HepG2 (cell line): ENCODE data around the gene KREMEN1. TPM values are rescaled to one million over a fixed set of nuclear protein-coding genes. Genes with fewer than 3 reads are reported as not detected.

Experiments
- ATAC-seq: fragments of 200-7000 bp; cut with Tn5 transposase; 3 replicates; pipeline ENCODE4 v1.9.1; 2020; ENCODE audit warnings: mild to moderate bottlenecking, moderate library complexity
- BruUV-seq: library from RNA; stranded (reverse); fragments of 400-500 nt; replicated peaks from 2 replicates; lab custom pipeline; 2021; lab: Mats Ljungman, UMichigan
- CTCF ChIA-PET: fragments of 300-600 bp; formaldehyde crosslinking; extraction: SDS; loops from one replicate; lab custom pipeline; 2021; ENCODE audit warnings: low total read pairs, inconsistent platforms, low intra/inter-chr PET ratio; lab: Yijun Ruan, JAX
- POLR2A ChIA-PET: fragments of 350-600 bp; sonication (Branson Sonifier 250); formaldehyde crosslinking; loops from one replicate; lab custom pipeline; 2020; ENCODE audit warnings: antibody characterized with exemption, inconsistent platforms; lab: Yijun Ruan, JAX
- DNase-seq: peaks from one replicate; pipeline ENCODE4 v3.0.0-alpha.2; 2015; ENCODE audit warnings: low spot score
- FAIRE-seq: peaks from 3 replicates; lab custom pipeline; 2011; peaks lifted over from hg19 to GRCh38; lab: Jason Lieb, UNC
- H2AFZ ChIP-seq: one replicate; pipeline ENCODE4 v1.6.1; 2011; ENCODE audit warnings: low read length, inconsistent platforms
- H3K27ac ChIP-seq: fragments of 300-600 bp; 3 replicates; pipeline ENCODE4 v1.8.0; 2011; ENCODE audit warnings: mixed run types, mild to moderate bottlenecking, mixed read lengths, low read length, inconsistent platforms; ENCODE audit not compliant: insufficient read depth; ENCODE audit errors: extremely low read length
- H3K27me3 ChIP-seq, 2 experiments: fragments of 200-600 bp in 1 of 2; 2 replicates in 1 of 2; 3 replicates in 1 of 2; pipeline versions ENCODE4 v1.6.0 to v1.8.0; 2011; ENCODE audit warnings: low read length in 2 of 2, mild to moderate bottlenecking in 2 of 2, moderate library complexity in 2 of 2, inconsistent platforms in 1 of 2; ENCODE audit not compliant: insufficient read depth in 2 of 2, control insufficient read depth in 1 of 2
- H3K36me3 ChIP-seq, 2 experiments: fragments of 200-600 bp in 1 of 2; replicated peaks in 1 of 2; 2 replicates in 1 of 2; 3 replicates in 1 of 2; pipeline versions ENCODE4 v1.5.1 to v1.8.0; 2011; ENCODE audit warnings: low read length in 2 of 2, inconsistent platforms in 1 of 2; ENCODE audit not compliant: insufficient read depth in 2 of 2, control insufficient read depth in 1 of 2
- H3K4me1 ChIP-seq: 2 replicates; pipeline ENCODE4 v1.5.1; 2012; ENCODE audit warnings: low read length, inconsistent platforms; ENCODE audit not compliant: insufficient read depth
- H3K4me2 ChIP-seq: 2 replicates; pipeline ENCODE4 v1.6.0; 2011; ENCODE audit warnings: low read depth, low read length, inconsistent platforms
- H3K4me3 ChIP-seq, 3 experiments: fragments of 200-600 bp in 1 of 3; sonication (generic), shearing (Covaris generic) in 1 of 3; replicated peaks in 1 of 3; 2 replicates each; pipeline ENCODE4 v1.5.1; 2011 to 2016; ENCODE audit warnings: low read length in 3 of 3, inconsistent platforms in 2 of 3, low read depth in 2 of 3, mild to moderate bottlenecking in 2 of 3, control low read depth in 1 of 3, mixed read lengths in 1 of 3; ENCODE audit not compliant: insufficient read depth in 1 of 3
- H3K79me2 ChIP-seq: one replicate; pipeline ENCODE4 v1.6.1; 2011; ENCODE audit warnings: low read length, inconsistent platforms; ENCODE audit not compliant: insufficient read depth
- H3K9ac ChIP-seq: 2 replicates; pipeline ENCODE4 v1.6.0; 2011; ENCODE audit warnings: mild to moderate bottlenecking, low read depth, low read length, inconsistent platforms; ENCODE audit not compliant: insufficient read depth
- H3K9me3 ChIP-seq: 2 replicates; pipeline ENCODE4 v1.5.1; 2012; ENCODE audit warnings: mild to moderate bottlenecking, low read length
- H4K20me1 ChIP-seq: 2 replicates; pipeline ENCODE4 v1.6.0; 2011; ENCODE audit warnings: inconsistent platforms, mild to moderate bottlenecking, low read length, moderate library complexity; ENCODE audit not compliant: insufficient read depth
- ATF1 ChIP-seq: IDR thresholded peaks from 2 replicates; pipeline ENCODE4 v1.6.1; 2016; ENCODE audit warnings: mild to moderate bottlenecking, control low read depth
- GABPB1 ChIP-seq: IDR thresholded peaks from 2 replicates; pipeline ENCODE4 v1.6.1; 2016; ENCODE audit warnings: mild to moderate bottlenecking, missing genetic modification reagents, moderate library complexity, missing compliant biosample characterization
- GZF1 ChIP-seq: sonication (generic); formaldehyde crosslinking; IDR thresholded peaks from 2 replicates; pipeline ENCODE4 v1.5.1; 2020; ENCODE audit warnings: mild to moderate bottlenecking, missing genetic modification reagents
- HNF4G ChIP-seq, 2 experiments: sonication (generic) in 1 of 2; formaldehyde crosslinking in 1 of 2; IDR thresholded peaks; 2 replicates each; pipeline versions ENCODE4 v1.4.0 to v1.6.1; 2011 to 2020; ENCODE audit warnings: borderline replicate concordance in 2 of 2, low read depth in 2 of 2, mild to moderate bottlenecking in 2 of 2, low read length in 1 of 2, missing genetic modification reagents in 1 of 2, moderate library complexity in 1 of 2
- ISL2 ChIP-seq: sonication (generic); formaldehyde crosslinking; IDR thresholded peaks from 2 replicates; pipeline ENCODE4 v1.5.0; 2020; ENCODE audit warnings: missing genetic modification reagents
- KAT8 ChIP-seq: IDR thresholded peaks from 2 replicates; pipeline ENCODE4 v1.6.1; 2016; ENCODE audit warnings: missing genetic modification reagents, missing compliant biosample characterization
- NRL ChIP-seq: sonication (generic); formaldehyde crosslinking; IDR thresholded peaks from 2 replicates; pipeline ENCODE4 v1.5.0; 2020; ENCODE audit warnings: missing genetic modification reagents, mild to moderate bottlenecking, moderate library complexity, borderline replicate concordance
- PHF21A ChIP-seq: sonication (generic); formaldehyde crosslinking; IDR thresholded peaks from 2 replicates; pipeline ENCODE4 v1.5.0; 2020; ENCODE audit warnings: mild to moderate bottlenecking, missing genetic modification reagents
- RXRA ChIP-seq: sonication (generic); formaldehyde crosslinking; IDR thresholded peaks from 2 replicates; pipeline ENCODE4 v1.5.1; 2020; ENCODE audit warnings: missing genetic modification reagents
- TFDP2 ChIP-seq: sonication (generic); formaldehyde crosslinking; IDR thresholded peaks from 2 replicates; pipeline ENCODE4 v1.4.0; 2020; ENCODE audit warnings: missing genetic modification reagents
- YY1 ChIP-seq: IDR thresholded peaks from 2 replicates; pipeline ENCODE4 v1.6.1; 2011; ENCODE audit warnings: low read length, low read depth, moderate library complexity, mild to moderate bottlenecking; ENCODE audit not compliant: insufficient read depth, insufficient replicate concordance
- ZKSCAN8 ChIP-seq: IDR thresholded peaks from 2 replicates; pipeline ENCODE4 v1.6.1; 2016; ENCODE audit warnings: borderline replicate concordance, missing genetic modification reagents, missing compliant biosample characterization
- ZNF331 ChIP-seq: sonication (generic); formaldehyde crosslinking; IDR thresholded peaks from 2 replicates; pipeline ENCODE4 v1.4.0; 2020; ENCODE audit warnings: missing genetic modification reagents
- ZNF646 ChIP-seq: sonication (generic); formaldehyde crosslinking; IDR thresholded peaks from 2 replicates; pipeline ENCODE4 v1.9.0; 2021; ENCODE audit warnings: mild to moderate bottlenecking, missing genetic modification reagents
- ZNF670 ChIP-seq: sonication (generic); formaldehyde crosslinking; IDR thresholded peaks from 2 replicates; pipeline ENCODE4 v1.8.0; 2022; ENCODE audit warnings: mild to moderate bottlenecking, missing genetic modification reagents, borderline replicate concordance
- WGBS: methylation state at CpG from one replicate; pipeline ENCODE4 v1.1.6; 2017; ENCODE audit warnings: low lambda C conversion rate; 5-methylcytosine and 5-hydroxymethylcytosine counted together
- in situ Hi-C: cut with HindIII; loops from 2 replicates; pipeline ENCODE4 v1.10.0; 2017; ENCODE audit warnings: low pct_unique_long_range_greater_than_20kb; ENCODE audit not compliant: extremely low pct_ligation_motif_present
- intact Hi-C: fragments of 100-400 bp; cut with micrococcal nuclease; formaldehyde crosslinking; loops from one replicate; pipeline ENCODE4 v1.10.0; 2022; ENCODE audit not compliant: unreplicated experiment
- polyA plus RNA-seq, 8 experiments: library from polyadenylated mRNA; depleted of rRNA in 3 of 8; stranded (reverse) in 7 of 8; unstranded in 1 of 8; fragments of >200 nt; fragmentation: Illumina TruSeq in 4 of 8; extraction: Trizol in 4 of 8; gene quantifications; 2 replicates each; pipeline versions ENCODE4 v1.2.1 to v1.2.3, GENCODE V29; 2011 to 2016; ENCODE audit warnings: low read depth in 4 of 8, missing spikeins in 1 of 8, mixed read lengths in 1 of 8; ENCODE audit not compliant: insufficient read depth in 1 of 8
- total RNA-seq, 5 experiments: library from RNA; depleted of rRNA; stranded (reverse); fragments of >200 nt; fragmentation: Illumina TruSeq; extraction: Trizol; gene quantifications; 2 replicates each; pipeline ENCODE4 v1.2.3, GENCODE V29; 2016; ENCODE audit warnings: low read depth in 1 of 5

Gene KREMEN1
- total and polyA plus RNA-seq, 2 of the 13 experiments (the other 11 are each of a cell fraction or from before 2014, with no cell fraction given): 9.8 to 13.8 TPM

- Histone ChIP-seq H2AFZ (no peak overlapping the region), H3K9me3 (no peaks in the 10 kb centered on the region), H4K20me1 (0 out of 2 replicates have a peak, but pooled peaks cover 4% of the 10 kb centered on the region), H3K4me3 (peak overlapping the region; percentile 52 to 75 (median 59)), H3K9ac (peak overlapping the region; percentile 47), H3K4me1 (peaks cover 53% of the 10 kb centered on the region), H3K79me2 (no peaks in the 10 kb centered on the region), H3K27me3 (no peaks in the 10 kb centered on the region), H3K27ac (peak overlapping the region; percentile 34), H3K4me2 (peak overlapping the region; percentile 93), H3K36me3 (no peaks in the 10 kb centered on the region)
- 3% methylated on average over 16 of the region's 60 CpGs for WGBS
- in situ Hi-C loops (loop anchor here (5.0 kb wide), 1 partner anchor 81 kb away; no protein-coding TSS in a partner anchor), intact Hi-C loops (loop anchor here (5.0 kb wide), 1 partner anchor 81 kb away; no protein-coding TSS in a partner anchor)
- peak; percentile 71 for DNase-seq
- no TSS peak for BruUV-seq
- ChIA-PET POLR2A (interaction anchor here (1.1 to 1.8 kb wide), 2 partner anchors 24 to 25 kb away, joined by 5 read pairs; no protein-coding TSS in a partner anchor), CTCF (no interaction called here)
- ATAC-seq: peak; percentile 75
- FAIRE-seq: no peak
- TF ChIP-seq GZF1 (CRISPR knock-in tag) (0 out of 2 replicates have a peak, but pooled peaks have one; percentile 43), ZKSCAN8 (CRISPR knock-in tag) (no peak), ZNF331 (CRISPR knock-in tag) (0 out of 2 replicates have a peak, but pooled peaks have one; percentile 35), RXRA (CRISPR knock-in tag) (peak; percentile 60), KAT8 (CRISPR knock-in tag) (0 out of 2 replicates have a peak, but pooled peaks have one; percentile 25), GABPB1 (CRISPR knock-in tag) (0 out of 2 replicates have a peak, but pooled peaks have one; percentile 49), ZNF670 (CRISPR knock-in tag) (0 out of 2 replicates have a peak, but pooled peaks have one; percentile 32), YY1 (peak; percentile 36), TFDP2 (CRISPR knock-in tag) (peak; percentile 92), HNF4G (IDR thresholded peaks at IDR 0.05; ENCODE audit: borderline replicate concordance, low read depth, low read length) (no peak; the same call in 1 of the 2 replicates), HNF4G (CRISPR knock-in tag; IDR thresholded peaks at IDR 0.05; ENCODE audit: borderline replicate concordance, low read depth) (no peak), NRL (CRISPR knock-in tag) (0 out of 2 replicates have a peak, but pooled peaks have one; percentile 23), PHF21A (peak; percentile 50; the same call in 1 of the 2 replicates), ZNF646 (no peak), ISL2 (peak; percentile 29; the same call in 1 of the 2 replicates), ATF1 (CRISPR knock-in tag) (no peak)
Observed at GRCh38 chr22:29071261-29072045, 1.4 kb upstream of the KREMEN1 start.
